Mesothelial cell of epicardium (in vitro differentiated cells): ENCODE data around the gene DNAJC18. TPM values are rescaled to one million over a fixed set of nuclear protein-coding genes. Genes with fewer than 3 reads are reported as not detected.

Source experiments
- DNase-seq, 2 experiments: peaks; one replicate each; pipeline ENCODE4 v3.0.0; 2021; ENCODE audit warnings: low spot score in 2 of 2; ENCODE audit not compliant: unreplicated experiment in 2 of 2
- H3K27ac Mint-ChIP-seq: 2 replicates; pipeline ENCODE4 v1.8.0; 2021; ENCODE audit warnings: mixed read lengths
- H3K27me3 Mint-ChIP-seq: 2 replicates; pipeline ENCODE4 v1.8.0; 2021; ENCODE audit warnings: low read depth, mixed read lengths
- H3K36me3 Mint-ChIP-seq: 2 replicates; pipeline ENCODE4 v1.8.0; 2021; ENCODE audit warnings: mixed read lengths
- H3K4me1 Mint-ChIP-seq: 2 replicates; pipeline ENCODE4 v1.8.0; 2021; ENCODE audit warnings: mixed read lengths
- H3K4me3 Mint-ChIP-seq: 2 replicates; pipeline ENCODE4 v1.8.0; 2021; ENCODE audit warnings: mild to moderate bottlenecking, moderate library complexity, mixed read lengths
- H3K9me3 Mint-ChIP-seq: 2 replicates; pipeline ENCODE4 v1.8.0; 2021; ENCODE audit warnings: mixed read lengths
- CTCF ChIP-seq: fragments of 200-600 bp; sonication (generic); IDR thresholded peaks from one replicate; pipeline ENCODE4 v1.5.0; 2021; ENCODE audit warnings: antibody characterized with exemption; ENCODE audit not compliant: unreplicated experiment
- total RNA-seq: library from RNA; stranded (reverse); gene quantifications from 3 replicates; pipeline ENCODE4 v1.2.1, GENCODE V29; 2021

DNAJC18 gene
- total RNA-seq, 1 donor from 2014 or later = 25.2 TPM

- H3K9me3 Mint-ChIP-seq = no peaks in the 10 kb centered on the region
These were observed 34.9 kb downstream of the DNAJC18 start for GRCh38 chr5:139404484-139404840.

GRCh38 chr5:139403787-139404483, 35.4 kb downstream of the DNAJC18 start, which contains the start of gene SPATA24:
SPATA24 (minus strand) TSS chr5:139404089; CDS start chr5:139404060, 29 bp downstream.
- H3K36me3 Mint-ChIP-seq = peaks cover 4% of the 10 kb centered on the region
- no peaks in the 10 kb centered on the region for H3K27me3 Mint-ChIP-seq
- H3K9me3 Mint-ChIP-seq = no peaks in the 10 kb centered on the region
- peak within 1 kb of the TSS; percentile 99 for H3K27ac Mint-ChIP-seq
- DNase-seq = peak; percentile 96 to 97
- H3K4me1 Mint-ChIP-seq = peaks cover 14% of the 10 kb centered on the region
- TF ChIP-seq CTCF = no peak
- peak within 1 kb of the TSS; percentile 90 for H3K4me3 Mint-ChIP-seq

More at GRCh38 chr5:139404484-139404840, 34.9 kb downstream of the DNAJC18 start:
- H3K36me3 Mint-ChIP-seq = peaks cover 1% of the 10 kb centered on the region
- no peak for DNase-seq
- peak overlapping the region; percentile 99 for H3K27ac Mint-ChIP-seq
- H3K27me3 Mint-ChIP-seq = no peaks in the 10 kb centered on the region
- TF ChIP-seq CTCF = no peak
- peak overlapping the region; percentile 90 for H3K4me3 Mint-ChIP-seq
- H3K4me1 Mint-ChIP-seq = peaks cover 14% of the 10 kb centered on the region

- H3K27ac Mint-ChIP-seq = peak overlapping the region; percentile 99
- no peak for TF ChIP-seq CTCF
- DNase-seq = no peak
- H3K4me1 Mint-ChIP-seq = peaks cover 14% of the 10 kb centered on the region
- H3K4me3 Mint-ChIP-seq = peak overlapping the region; percentile 90
- no peaks in the 10 kb centered on the region for H3K27me3 Mint-ChIP-seq
- peaks cover 4% of the 10 kb centered on the region for H3K36me3 Mint-ChIP-seq
- no peaks in the 10 kb centered on the region for H3K9me3 Mint-ChIP-seq
These were observed 35.9 kb downstream of the DNAJC18 start for GRCh38 chr5:139403418-139403786.

GRCh38 chr5:139402561-139403158, 36.7 kb downstream of the DNAJC18 start:
- no peak for TF ChIP-seq CTCF
- no peak for DNase-seq
- H3K27ac Mint-ChIP-seq = peak overlapping the region; percentile 99
- H3K4me3 Mint-ChIP-seq = peak overlapping the region; percentile 90
- H3K27me3 Mint-ChIP-seq = no peaks in the 10 kb centered on the region
- H3K4me1 Mint-ChIP-seq = peaks cover 14% of the 10 kb centered on the region
- no peaks in the 10 kb centered on the region for H3K9me3 Mint-ChIP-seq
- H3K36me3 Mint-ChIP-seq = peaks cover 4% of the 10 kb centered on the region

GRCh38 chr5:139401546-139401945, 37.8 kb downstream of the DNAJC18 start:
- H3K4me3 Mint-ChIP-seq = no peak overlapping the region

More at GRCh38 chr5:139401546-139401945, 37.8 kb downstream of the DNAJC18 start:
- no peak for TF ChIP-seq CTCF
- peaks cover 4% of the 10 kb centered on the region for H3K36me3 Mint-ChIP-seq
- H3K4me1 Mint-ChIP-seq = peaks cover 17% of the 10 kb centered on the region
- peaks cover 5% of the 10 kb centered on the region for H3K27me3 Mint-ChIP-seq
- H3K27ac Mint-ChIP-seq = no peak overlapping the region
- DNase-seq = no peak
- no peaks in the 10 kb centered on the region for H3K9me3 Mint-ChIP-seq
